HG03159 (cell line): ENCODE results near the gene ARHGAP22.
"Not testable (repeated sequence)": the region's sequence is repeated elsewhere in the genome, so short reads cannot be mapped to it uniquely, and the experiment has no call there.

ENCODE experiments used
- ATAC-seq: cut with Tn5 transposase; IDR thresholded peaks from one replicate; pipeline ENCODE4 v1.9.1; 2021; ENCODE audit warnings: mild to moderate bottlenecking, moderate library complexity; ENCODE audit not compliant: unreplicated experiment

ARHGAP22 gene

DNA sequence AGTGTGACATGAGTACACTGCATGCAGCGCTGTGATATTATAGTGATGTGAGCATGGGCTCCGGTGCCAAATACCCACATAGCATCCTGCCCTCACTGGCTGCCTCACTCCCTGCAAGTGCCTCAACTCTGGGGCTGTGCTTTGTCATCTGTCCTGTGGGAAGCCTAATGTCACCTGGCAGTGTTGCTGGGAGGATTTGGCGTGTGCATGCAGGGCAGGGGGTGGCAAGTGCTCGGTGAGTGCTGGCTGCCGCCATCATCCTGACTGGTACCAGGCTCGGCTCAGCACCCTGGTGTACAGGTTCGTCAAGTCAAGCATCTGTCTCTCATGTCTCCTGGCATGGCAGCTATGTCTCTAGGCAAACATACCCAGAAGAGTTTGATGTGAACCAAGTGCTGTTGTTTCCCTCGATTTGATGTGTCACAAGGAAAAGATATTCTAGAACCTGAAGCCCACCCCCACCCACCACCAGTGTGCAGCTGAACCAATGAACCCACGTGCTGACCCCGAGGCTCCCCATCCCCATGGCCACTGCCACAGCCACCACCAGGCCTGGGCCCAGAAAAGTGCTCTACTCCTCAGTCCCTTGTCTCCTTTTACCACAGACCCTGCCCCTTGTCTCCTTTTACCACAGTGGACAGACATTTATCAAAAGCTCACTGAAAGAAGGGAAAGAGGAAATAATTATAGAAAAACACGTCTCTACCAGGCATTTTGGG, 162.6 kb downstream of the ARHGAP22 start:
- ATAC-seq: no peak

DNA sequence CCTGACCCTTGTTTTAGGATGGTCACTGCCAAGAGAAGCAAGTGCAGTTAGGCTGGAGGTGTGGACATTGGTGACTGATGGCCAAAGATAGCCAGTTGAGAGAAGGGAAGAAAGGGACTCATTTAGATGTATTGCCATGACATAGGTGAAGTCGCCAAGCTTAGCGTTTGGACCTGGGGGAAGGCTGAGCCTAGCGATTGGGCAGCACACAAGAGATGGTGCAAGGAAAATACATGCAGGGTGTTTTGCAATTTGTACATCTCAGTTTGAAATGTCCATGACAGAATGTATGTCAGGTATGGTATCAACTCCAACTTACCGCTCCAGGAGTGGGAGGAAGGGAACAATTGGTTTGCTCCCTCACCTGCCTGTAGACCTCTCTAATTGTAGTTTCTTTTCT, 164.1 kb downstream of the ARHGAP22 start:
- no peak for ATAC-seq

DNA sequence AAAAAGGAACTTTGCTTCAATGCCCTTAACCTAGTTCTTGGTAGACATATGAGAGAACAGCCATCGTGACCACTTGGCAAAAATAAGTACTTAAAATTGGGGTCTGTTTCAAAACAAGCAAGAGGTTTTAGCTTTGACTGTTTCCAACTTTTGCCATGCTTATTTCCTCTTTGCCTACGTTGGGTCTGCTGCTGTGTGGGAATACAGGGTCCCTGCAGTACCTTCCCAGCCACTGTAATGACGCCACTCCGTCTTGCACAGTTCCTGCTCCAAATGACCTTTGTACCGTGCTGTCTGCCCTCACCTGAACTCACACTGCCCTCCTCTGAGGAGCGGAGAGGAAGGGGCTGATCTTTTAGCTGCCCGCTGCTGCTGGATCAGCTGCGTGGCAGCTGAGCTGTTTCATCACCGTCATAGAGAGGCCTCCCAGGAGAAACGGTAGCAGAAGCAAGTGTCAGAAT, 165.3 kb downstream of the ARHGAP22 start:
- ATAC-seq: no peak

DNA sequence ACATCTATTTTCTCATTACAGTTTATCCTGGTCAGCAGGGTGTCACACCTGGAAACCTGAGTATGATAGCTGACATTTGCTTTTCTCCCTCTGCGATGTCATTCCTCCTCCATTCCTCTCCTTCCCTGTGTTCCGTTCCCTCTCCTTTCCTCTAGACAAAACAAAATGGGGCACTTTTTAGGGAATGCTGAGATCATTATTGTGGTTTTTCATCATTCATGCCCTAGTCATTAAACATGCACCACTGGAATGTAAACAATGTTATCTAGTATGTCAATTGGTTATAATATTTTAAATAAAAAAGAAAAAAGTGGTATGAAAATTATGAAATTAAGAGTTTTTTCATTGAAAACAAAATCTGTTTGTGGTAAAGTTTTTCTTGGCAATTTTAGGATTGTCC, 165.8 kb downstream of the ARHGAP22 start:
- ATAC-seq: no peak

DNA sequence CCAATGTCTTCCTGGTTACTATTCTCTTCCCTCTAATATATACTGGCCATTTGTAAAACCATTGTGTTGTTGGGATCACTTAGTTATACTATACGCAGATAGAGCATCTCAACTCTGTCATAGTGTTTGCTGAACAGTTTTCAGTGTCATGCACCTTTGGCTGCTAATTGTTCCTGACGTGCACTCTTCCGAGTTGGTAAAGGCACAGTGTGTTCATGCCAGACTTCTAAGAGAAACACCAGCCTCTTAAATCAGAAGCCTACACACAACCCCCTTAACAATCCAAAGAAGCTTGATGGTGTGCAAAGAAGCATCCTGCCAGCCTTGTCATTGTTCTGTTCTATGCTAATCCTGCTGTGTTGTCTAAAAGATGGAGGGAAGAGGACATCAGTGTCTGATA, 167.3 kb downstream of the ARHGAP22 start:
- ATAC-seq: no peak

DNA sequence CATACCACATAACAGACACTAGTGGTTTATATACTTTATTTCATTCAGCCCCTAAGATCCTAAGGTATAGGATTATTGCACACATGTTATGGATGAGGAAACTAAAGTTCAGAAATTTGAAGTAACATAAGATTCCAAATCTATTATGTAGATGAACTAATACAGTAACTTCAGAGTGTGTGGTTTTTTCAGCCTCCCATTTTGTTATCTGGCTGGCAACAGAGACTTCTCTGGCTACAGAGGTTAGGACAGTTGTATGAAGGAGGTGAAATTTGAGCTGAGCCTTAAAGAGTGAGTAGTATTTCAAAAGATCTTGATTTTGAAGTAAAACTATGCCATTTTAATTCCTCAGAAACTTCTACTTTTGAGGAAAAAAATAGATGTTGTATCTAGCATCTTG, 173.0 kb downstream of the ARHGAP22 start:
- ATAC-seq: no peak

DNA sequence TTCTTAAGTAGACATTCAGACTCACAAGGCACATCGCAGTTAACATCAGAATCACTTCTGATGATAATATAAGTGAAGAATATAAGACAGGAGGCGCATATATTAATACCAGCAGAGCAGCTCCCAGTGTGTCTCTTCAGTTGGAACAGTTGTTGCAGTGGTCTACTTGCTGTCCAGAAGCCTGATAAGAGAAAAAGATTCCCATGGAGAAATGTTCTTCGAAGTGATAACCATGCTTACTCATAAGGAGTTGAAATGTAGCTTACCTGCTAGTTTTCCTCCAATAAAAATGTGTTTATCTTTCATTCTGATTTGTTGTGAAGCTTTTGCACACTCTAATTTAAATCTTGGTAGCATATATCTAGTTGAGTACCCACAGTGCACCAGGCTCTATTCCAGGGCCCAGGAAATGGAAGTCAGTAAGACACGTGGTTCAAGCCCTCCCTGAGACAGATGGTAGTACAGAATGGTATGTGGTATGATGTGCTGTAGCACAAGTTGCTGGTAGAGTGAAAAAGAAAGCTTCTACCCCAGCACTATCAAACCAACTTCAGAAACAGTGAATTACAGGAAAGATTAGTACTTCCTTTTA, 174.4 kb downstream of the ARHGAP22 start:
- ATAC-seq: no peak

DNA sequence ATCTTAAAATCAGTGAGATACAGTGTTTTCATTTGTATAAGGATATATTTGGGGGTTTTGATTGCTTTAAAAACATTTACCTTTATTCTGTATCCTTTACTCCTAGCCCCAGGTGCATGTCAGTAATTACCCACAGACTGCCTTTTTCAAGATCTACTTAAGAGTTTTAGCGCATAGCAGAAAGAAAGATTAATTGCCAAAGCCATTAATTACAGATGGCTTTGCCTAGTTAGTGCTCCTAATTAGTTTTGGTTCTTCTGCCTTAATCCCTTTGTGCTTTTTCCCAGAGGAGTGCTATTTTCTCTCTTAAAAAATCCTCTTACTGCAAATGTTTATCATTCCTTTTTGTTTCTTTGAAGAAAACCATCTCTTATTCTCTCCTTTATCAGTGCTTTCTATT, 175.6 kb downstream of the ARHGAP22 start:
- ATAC-seq: no peak

DNA sequence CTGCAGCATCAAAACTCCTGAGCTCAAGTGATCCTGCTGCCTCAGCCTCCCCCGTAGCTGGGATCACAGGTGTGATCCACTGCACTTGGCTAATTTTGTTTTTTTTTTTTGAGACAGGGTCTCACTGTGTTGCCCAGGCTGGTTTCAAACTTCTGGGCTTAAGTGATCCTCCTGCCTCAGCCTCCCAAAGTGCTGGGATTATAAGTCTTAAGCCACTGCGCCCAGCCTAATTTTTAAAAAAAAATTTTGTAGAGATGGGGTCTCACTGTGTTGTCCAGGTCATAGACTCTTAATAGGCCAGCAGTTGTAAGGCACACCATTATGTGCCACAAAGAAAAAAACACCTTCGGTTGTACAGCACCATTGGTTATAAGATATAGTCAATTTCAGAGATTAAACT, 176.0 kb downstream of the ARHGAP22 start:
- ATAC-seq: no peak

DNA sequence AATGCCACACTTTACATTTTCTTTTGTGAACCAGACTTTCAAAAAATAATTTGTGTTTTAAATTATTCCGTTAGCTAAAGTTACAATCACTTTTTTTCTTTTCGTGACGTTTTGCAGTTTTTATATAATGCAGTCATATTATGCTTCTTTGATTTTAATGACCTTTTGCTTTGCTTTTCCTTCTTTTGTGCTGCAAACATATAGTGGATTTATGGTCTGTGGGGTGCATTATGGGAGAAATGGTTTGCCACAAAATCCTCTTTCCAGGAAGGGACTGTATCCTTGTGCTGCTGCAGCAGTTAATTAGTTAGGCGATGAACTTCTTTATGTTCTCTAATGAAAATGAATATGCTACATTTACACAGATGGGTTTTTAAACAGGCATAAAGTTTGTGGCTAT, 181.0 kb downstream of the ARHGAP22 start:
- ATAC-seq: no peak

DNA sequence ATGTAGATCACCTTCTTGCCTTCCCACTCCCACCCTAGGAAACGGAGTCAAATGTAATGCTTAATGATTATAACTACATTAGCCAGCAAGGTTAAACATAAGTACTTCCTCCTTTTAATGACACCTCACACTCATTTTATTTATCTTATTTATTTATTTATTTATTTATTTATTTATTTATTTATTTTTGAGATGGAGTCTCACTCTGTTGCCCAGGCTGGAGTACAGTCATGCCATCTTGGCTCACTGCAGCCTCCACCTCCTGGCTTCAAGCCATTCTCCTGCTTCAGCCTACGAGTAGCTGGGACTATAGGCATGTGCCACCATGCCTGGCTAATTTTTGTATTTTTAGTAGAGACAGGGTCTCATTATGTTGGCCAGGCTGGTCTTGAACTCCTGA, 183.0 kb downstream of the ARHGAP22 start:
- not testable (repeated sequence) for ATAC-seq

DNA sequence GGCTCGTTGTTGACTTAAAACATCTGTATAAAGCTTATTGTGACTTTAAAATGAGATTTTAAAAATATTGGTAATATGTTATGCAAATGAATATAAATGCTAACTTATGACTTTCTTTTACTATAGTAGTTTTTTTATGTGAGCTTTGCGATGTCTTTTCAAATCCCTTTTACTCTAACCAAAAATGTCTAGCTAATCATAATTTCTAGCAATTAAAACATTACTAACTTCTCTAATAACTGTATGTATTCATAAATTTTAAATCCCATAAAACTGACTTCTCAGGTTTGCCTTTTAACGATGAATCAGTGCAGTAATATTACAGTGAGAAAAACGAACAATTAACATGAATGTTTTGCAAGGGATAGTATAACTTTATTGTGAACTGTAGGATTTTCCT, 185.2 kb downstream of the ARHGAP22 start:
- ATAC-seq: no peak

DNA sequence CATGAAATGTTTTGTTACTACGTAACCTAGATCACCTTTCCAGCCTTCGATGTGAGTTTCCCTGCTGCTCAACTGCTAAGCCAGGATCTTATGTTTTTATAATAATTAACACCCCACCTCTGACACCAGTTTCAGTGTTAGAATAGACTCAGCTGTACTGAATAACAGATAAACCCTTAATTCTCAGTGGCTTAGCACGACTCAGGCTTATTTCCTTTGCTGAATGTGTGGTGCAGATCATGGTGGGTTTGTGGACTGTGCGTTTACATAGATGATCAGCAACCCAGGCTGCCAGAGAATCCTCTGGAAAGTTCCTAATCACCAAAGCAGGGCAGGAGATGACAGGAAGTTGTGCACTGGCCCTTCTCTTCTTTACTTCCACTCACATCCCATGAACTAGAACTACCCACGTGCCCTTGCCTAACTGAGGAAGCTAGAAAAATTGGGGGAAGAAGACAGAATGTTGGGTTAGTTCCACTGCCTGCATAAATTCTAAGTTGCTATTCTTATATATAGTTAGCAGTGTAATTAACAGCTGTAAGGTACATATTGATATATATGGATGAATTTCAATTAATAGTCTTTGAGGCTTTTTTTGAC, 186.6 kb downstream of the ARHGAP22 start:
- no peak for ATAC-seq

DNA sequence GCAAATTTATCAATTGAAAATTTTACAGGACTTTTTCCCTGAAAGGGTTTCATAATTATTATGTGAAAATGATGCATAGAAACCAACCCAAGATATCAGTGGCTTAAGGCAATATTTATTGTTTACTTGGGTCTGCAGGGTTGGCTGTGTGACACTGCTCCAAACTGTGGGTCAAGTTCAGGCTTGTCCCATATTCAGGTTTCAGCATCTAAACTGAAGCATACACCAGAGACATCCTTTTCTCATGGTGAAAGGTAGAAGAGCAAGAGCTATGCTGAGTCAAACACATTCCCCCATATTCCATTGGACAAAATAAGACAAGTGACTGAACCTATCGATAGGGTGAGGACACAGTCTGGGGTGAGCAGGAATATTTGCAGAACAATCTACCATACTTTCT, 187.5 kb downstream of the ARHGAP22 start:
- no peak for ATAC-seq

DNA sequence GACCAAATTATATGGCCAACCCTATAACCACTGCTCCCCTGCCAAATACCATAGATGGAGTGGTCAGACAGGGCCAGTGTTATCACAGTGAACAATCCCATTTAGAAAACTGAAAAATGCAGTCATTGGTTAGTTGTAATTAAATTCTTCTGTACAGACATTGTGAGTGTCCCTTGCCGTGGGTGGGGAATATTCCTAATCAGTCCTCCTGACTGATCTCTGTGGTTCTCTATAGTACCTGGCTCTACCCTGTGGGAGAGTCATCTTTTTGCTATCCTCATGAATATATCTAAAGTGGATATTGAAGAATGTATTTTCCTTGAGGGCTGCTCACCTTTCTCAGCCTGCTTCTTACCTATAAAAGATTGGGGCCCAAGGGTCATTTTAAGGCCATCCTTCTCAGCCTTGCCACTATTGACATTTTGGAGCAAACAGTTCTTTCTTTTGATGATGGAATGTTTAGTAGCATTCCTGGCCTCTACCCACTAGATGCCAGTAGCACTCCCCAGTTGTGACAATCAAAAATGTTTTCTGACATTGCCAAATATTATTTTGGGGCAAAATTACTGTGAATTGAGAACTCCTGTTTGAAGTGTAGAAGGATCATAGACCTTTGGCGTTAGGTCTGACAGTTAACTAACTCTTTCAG, 188.2 kb downstream of the ARHGAP22 start:
- no peak for ATAC-seq

DNA sequence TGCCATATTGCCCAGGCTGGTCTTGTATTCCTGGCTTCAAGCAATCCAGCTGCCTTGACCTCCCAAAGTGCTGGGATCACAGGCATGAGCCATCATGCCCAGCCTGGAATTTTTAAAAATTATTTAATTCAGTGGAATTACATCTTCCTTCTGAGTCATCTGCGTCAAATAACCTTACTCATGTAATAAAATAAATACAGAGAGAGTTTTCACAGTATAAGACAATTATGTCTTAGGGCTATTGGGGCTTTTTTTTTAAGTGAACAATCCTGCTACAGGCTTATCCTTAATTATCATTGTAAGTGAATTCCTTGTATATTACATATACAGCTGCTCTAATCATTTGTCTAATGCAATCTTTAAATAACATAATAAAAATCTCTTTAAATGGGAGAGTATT, 190.1 kb downstream of the ARHGAP22 start:
- ATAC-seq: no peak

DNA sequence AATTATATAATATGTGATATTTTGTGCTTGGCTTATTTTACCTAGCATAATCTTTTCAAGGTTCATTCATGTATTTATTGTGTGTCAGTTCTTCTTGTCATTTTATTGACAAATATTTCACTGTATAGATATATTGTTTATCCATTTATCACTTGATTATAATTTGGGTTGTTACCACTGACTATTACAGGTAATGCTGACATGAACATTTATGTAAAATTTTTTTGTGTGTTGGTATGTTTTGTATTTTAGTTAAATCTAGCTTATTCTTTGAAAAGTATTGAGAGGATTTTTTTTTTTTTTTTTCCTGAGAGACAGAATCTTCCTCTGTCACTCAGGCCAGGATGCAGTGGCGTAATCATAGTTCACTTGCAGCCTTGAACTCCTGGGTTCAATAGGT, 190.7 kb downstream of the ARHGAP22 start:
- no peak for ATAC-seq

DNA sequence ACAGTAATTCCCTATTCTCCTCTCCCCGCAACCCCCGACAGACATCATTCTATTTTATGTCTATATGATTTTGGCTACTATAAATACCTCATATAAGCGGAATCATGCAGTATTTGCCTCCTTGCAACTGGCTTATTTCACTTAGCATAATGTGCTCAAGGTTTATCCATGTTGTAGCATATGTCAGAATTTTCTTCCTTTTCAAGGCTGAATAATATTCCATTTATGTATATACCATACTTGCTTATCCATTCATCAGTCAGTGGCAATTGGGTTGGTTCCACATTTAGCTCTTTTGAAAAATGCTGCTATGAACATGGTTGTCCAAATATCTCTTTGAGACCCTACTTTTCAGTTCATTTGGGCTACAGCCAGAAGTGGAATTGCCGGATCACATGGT, 191.9 kb downstream of the ARHGAP22 start:
- no peak for ATAC-seq

DNA sequence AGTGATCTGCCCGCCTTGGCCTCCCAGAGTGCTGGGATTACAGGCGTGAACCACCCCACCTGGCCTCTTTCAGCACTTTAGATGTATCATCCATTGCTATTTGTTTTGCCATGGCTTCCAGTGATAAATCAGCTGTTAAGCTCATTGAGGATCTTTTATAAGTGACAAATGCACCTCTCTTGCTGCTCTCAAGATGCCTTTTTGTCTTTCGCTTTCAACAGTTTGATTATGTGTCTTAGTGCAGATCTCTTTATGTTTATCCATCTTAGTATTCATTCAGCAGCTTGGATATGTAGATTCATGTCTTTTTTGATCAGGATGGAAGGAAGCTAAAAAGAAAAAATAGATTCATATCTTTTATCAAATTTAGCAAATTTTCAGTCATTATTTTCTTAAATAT, 192.8 kb downstream of the ARHGAP22 start:
- ATAC-seq: no peak

DNA sequence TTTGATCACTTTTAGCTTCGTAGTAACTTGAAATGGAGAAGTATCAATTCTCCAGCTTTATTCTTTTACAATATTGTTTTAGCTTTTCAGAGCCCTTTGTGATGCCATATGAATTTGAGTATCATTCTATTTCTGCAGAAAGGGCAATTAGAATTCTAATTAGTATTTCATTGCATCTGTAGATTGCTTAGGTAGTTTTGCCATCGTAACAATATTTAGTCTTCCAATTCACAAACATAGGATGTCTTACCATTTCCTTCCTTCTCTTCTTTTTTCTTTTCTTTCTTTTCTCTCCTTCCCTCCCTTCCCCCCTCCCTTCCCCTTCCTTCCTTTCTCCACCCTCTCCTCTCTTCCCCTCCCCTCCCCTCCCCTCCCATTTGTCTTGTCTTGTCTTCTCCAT, 193.4 kb downstream of the ARHGAP22 start:
- ATAC-seq: no peak

DNA sequence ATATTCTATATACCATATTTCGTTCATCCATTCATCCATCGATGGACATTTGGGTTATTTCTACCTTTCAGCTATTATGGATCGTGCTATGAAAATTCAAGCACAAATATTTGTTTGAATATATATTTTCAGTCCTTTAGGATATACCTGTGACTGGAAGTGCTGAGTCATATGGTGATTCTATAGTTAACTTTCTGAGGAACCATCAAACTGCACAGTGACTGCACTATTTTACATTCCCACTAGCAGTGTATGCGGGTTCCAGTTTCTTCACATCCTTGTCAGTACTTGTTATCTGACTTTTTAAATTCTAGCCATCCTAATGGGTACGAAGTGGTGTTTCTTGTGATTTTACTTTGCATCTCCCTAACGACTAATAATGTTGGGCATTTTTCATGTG, 194.4 kb downstream of the ARHGAP22 start:
- no peak for ATAC-seq

DNA sequence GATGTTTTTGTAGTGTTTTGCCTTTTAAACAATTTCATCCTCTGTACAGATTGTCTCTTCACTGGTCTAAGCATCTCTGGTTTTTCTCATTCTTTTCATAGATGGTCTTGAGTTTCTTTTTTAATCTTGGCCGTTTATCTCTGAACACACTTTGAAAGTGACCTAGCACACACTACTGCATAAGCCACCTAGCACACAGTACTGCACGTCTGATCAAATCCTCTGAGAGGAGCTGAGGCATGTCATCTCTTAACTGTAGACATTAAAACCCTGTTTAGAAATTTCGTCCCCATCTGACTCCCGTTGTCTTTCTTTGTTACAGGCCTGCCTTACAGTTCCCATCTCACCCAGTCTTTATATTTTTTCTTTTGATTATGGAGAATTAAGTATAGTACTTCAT, 198.2 kb downstream of the ARHGAP22 start:
- ATAC-seq: no peak
